ENCODE data around the gene FHIT. TPM values are rescaled to one million over a fixed set of nuclear protein-coding genes. Genes with fewer than 3 reads are reported as not detected.

FHIT gene
- total and polyA plus RNA-seq, 11 donors = 4.2 to 26.8 (median 16.5) TPM

DNA sequence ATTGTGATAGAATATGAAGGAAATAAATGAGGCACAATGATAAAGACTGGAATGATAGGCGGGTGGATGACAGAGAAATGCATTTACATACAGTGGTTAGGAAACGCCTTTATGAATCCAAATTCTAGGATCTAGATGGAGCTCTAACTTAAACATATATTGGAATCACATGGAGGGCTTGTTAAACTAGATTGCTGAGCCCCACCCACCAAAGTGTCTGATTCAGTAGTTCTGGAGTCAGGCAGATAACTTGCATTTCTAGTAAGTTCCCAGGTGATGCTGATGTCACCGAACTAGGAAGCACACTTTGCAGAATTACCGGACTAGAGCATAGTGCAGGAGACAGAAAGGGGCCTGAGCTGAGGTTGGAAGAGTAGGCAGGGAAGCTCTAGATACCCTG lies 837.2 kb downstream of the FHIT start:
- Histone ChIP-seq H3K9me3 (no peaks in the 10 kb centered on the region), H3K27ac (no peak overlapping the region), H3K4me1 (no peaks in the 10 kb centered on the region), H3K36me3 (no peaks in the 10 kb centered on the region), H3K4me3 (no peak overlapping the region), H3K27me3 (no peaks in the 10 kb centered on the region)
- intact Hi-C loops (cut with DNase I) = no loop called here
- no peak for TF ChIP-seq POLR2A (IDR thresholded peaks at IDR 0.05)
- TF ChIP-seq, protein P1, sequence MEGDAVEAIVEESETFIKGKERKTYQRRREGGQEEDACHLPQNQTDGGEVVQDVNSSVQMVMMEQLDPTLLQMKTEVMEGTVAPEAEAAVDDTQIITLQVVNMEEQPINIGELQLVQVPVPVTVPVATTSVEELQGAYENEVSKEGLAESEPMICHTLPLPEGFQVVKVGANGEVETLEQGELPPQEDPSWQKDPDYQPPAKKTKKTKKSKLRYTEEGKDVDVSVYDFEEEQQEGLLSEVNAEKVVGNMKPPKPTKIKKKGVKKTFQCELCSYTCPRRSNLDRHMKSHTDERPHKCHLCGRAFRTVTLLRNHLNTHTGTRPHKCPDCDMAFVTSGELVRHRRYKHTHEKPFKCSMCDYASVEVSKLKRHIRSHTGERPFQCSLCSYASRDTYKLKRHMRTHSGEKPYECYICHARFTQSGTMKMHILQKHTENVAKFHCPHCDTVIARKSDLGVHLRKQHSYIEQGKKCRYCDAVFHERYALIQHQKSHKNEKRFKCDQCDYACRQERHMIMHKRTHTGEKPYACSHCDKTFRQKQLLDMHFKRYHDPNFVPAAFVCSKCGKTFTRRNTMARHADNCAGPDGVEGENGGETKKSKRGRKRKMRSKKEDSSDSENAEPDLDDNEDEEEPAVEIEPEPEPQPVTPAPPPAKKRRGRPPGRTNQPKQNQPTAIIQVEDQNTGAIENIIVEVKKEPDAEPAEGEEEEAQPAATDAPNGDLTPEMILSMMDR (IDR thresholded peaks at IDR 0.05) = no peak
- ATAC-seq (no peak), DNase-seq (no peak)
- WGBS, 4 donors = 93 to 96% (median 94%) methylated on average over 4 of the region's 4 CpGs

DNA sequence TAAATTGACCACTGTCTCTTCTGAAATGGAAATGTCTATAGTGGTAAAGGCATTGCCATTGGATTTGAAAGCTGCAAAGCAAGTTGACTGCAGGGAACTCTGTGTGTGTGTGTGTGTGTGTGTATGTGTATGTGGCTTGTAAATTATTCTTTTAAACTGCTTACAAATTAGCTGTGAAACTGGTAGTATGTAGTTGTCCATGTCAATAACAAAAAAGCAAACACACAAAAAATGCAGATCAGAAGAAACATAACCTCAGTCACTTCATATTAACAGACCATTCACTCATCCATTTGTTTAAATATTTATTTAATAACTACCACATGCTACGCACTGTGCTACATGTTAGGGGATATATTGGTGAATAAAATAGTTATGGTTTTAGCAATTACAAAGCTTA lies 837.7 kb downstream of the FHIT start:
- TF ChIP-seq, protein P1 (IDR thresholded peaks at IDR 0.05) = no peak
- TF ChIP-seq POLR2A (IDR thresholded peaks at IDR 0.05) = no peak
- DNase-seq = no peak

DNA sequence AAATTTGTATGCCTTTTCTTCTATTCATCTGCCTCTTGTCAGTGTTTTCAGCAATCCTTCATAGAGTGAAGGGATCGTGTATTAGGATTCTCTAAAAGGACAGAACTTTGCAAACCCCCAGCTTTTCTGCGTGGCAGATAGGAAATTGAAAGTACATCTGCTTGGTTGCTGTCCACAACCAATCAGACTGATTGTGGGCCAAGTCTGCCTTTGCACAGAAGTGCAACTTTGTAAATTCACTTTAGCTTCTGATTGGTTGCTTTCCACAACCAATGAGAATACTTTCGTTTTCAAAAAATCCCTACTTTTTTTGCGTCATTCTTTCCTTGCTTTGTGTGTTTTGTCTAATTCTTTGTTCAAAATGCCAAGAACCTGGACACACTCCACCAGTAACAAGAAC lies 847.4 kb downstream of the FHIT start:
- DNase-seq (no peak), ATAC-seq (no peak)
- WGBS, 4 donors = 82 to 86% (median 84%) methylated on average over 4 of the region's 4 CpGs
- intact Hi-C loops (cut with DNase I) = no loop called here
- no peak overlapping the region for H3K4me3 ChIP-seq
- H3K27ac ChIP-seq = no peak overlapping the region
- H3K36me3 ChIP-seq = no peaks in the 10 kb centered on the region
- H3K27me3 ChIP-seq = no peaks in the 10 kb centered on the region
- H3K9me3 ChIP-seq = no peaks in the 10 kb centered on the region
- H3K4me1 ChIP-seq = peaks cover 0 to 14% (median 8%) of the 10 kb centered on the region in 12 donors
- TF ChIP-seq, protein P1 (IDR thresholded peaks at IDR 0.05) = no peak
- no peak for TF ChIP-seq POLR2A (IDR thresholded peaks at IDR 0.05)

More for the DNA sequence above, 837.7 kb downstream of the FHIT start:
- Histone ChIP-seq H3K27ac (no peak overlapping the region), H3K9me3 (no peaks in the 10 kb centered on the region), H3K4me3 (no peak overlapping the region), H3K27me3 (no peaks in the 10 kb centered on the region), H3K4me1 (no peaks in the 10 kb centered on the region), H3K36me3 (no peaks in the 10 kb centered on the region)
- intact Hi-C loops (cut with DNase I) = no loop called here
- ATAC-seq = no peak
- 92 to 100% (median 98%) methylated on average over 1 of the region's 1 CpG for WGBS, 4 donors

DNA sequence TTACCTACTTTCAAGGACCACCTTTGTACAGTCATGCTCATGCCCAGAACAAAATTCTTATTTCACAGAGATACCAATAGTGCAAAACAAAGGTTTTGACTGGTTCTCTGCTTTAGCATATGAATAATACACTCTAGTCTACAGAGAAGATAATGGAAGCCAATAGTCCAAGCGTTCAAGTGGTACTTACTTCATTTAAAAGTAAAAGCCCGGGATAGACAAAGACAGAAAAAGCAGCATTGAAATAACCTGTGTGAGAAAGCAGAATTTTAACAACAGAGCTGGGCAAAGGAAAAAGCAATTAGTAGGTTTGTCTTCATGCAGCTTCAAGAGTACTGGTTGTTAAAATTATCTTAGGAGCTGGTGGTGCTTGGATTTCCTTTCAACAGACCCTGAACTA lies 848.3 kb downstream of the FHIT start:
- no peak overlapping the region for H3K4me3 ChIP-seq
- no peaks in the 10 kb centered on the region for H3K36me3 ChIP-seq
- WGBS, 4 donors = 90 to 94% (median 93%) methylated on average over 2 of the region's 2 CpGs
- H3K27me3 ChIP-seq = no peaks in the 10 kb centered on the region
- peaks cover 0 to 3% (median 0%) of the 10 kb centered on the region in 12 donors for H3K9me3 ChIP-seq
- no peak for TF ChIP-seq POLR2A (IDR thresholded peaks at IDR 0.05)
- TF ChIP-seq, protein P1 (IDR thresholded peaks at IDR 0.05) = no peak
- no peak for ATAC-seq
- H3K4me1 ChIP-seq = peaks cover 0 to 14% (median 8%) of the 10 kb centered on the region in 12 donors
- DNase-seq = no peak
- no peak overlapping the region for H3K27ac ChIP-seq
- intact Hi-C loops (cut with DNase I) = no loop called here
